ENCODE measurements around the gene BCL2.

The BCL2 gene

GRCh38 chr18:63224630-63225029 is 94.9 kb downstream of the BCL2 start:
- Histone ChIP-seq H3K4me3 (no peak overlapping the region), H3K36me3 (replicated peaks) (no peaks in the 10 kb centered on the region), H3K9me3 (no peaks in the 10 kb centered on the region), H3K4me1 (no peaks in the 10 kb centered on the region), H3K27me3 (ENCODE audit: low read depth) (no peaks in the 10 kb centered on the region; the same call in 1 of the 2 replicates)
- no peak for DNase-seq (ENCODE audit: low spot score in 2 of 2)
- in situ Hi-C loops (cut with MboI; ENCODE audit: low sequenced_read_pairs) = no loop called here

- Histone ChIP-seq H3K9me3 (no peaks in the 10 kb centered on the region), H3K36me3 (replicated peaks) (no peaks in the 10 kb centered on the region), H3K27me3 (ENCODE audit: low read depth) (no peaks in the 10 kb centered on the region; the same call in 1 of the 2 replicates), H3K4me1 (no peaks in the 10 kb centered on the region), H3K4me3 (no peak overlapping the region)
- in situ Hi-C loops (cut with MboI; ENCODE audit: low sequenced_read_pairs) = no loop called here
- DNase-seq (ENCODE audit: low spot score in 2 of 2) = no peak
These were observed 95.7 kb downstream of the BCL2 start for GRCh38 chr18:63223837-63224236.

DNA sequence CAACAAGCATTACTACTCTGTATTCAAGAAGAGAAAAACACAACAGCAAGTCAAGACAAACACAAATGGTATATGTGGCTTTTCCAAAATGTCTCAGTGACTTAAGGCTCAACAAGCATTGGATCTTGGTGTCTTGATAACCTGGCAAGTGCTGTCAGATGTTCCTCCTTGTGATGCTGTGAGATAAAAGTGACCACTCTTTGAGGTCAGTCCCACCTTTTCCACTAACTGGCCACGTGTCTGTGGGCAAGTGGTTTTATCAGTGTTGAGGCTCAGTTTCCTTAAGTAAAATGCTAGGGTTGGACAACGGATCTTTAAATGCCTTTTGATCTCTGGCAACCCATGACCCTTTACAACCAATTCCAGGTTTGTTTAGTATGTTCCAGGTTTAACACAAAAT is 98.7 kb downstream of the BCL2 start:
- H3K9me3 ChIP-seq = no peaks in the 10 kb centered on the region
- H3K27me3 ChIP-seq (ENCODE audit: low read depth) = no peaks in the 10 kb centered on the region; the same call in 1 of the 2 replicates
- in situ Hi-C loops (cut with MboI; ENCODE audit: low sequenced_read_pairs) = no loop called here
- no peaks in the 10 kb centered on the region for H3K36me3 ChIP-seq (replicated peaks)
- DNase-seq (ENCODE audit: low spot score in 2 of 2) = no peak
- no peaks in the 10 kb centered on the region for H3K4me1 ChIP-seq
- no peak overlapping the region for H3K4me3 ChIP-seq

- no peak overlapping the region for H3K4me3 ChIP-seq
- no peaks in the 10 kb centered on the region for H3K36me3 ChIP-seq (replicated peaks)
- H3K27me3 ChIP-seq (ENCODE audit: low read depth) = no peaks in the 10 kb centered on the region
- H3K4me1 ChIP-seq = no peaks in the 10 kb centered on the region
- H3K9me3 ChIP-seq = no peaks in the 10 kb centered on the region
- no peak for DNase-seq (ENCODE audit: low spot score in 2 of 2)
- in situ Hi-C loops (cut with MboI; ENCODE audit: low sequenced_read_pairs) = no loop called here
These were observed 101.1 kb downstream of the BCL2 start for GRCh38 chr18:63218472-63218871.

- H3K36me3 ChIP-seq (replicated peaks) = no peaks in the 10 kb centered on the region
- DNase-seq (ENCODE audit: low spot score in 2 of 2) = no peak
- in situ Hi-C loops (cut with MboI; ENCODE audit: low sequenced_read_pairs) = no loop called here
- H3K4me3 ChIP-seq = no peak overlapping the region
- no peaks in the 10 kb centered on the region for H3K4me1 ChIP-seq
- no peaks in the 10 kb centered on the region for H3K9me3 ChIP-seq
- no peaks in the 10 kb centered on the region for H3K27me3 ChIP-seq (ENCODE audit: low read depth)
These were observed 102.9 kb downstream of the BCL2 start for GRCh38 chr18:63216516-63217311.

- Histone ChIP-seq H3K4me3 (no peak overlapping the region), H3K27me3 (ENCODE audit: low read depth) (no peaks in the 10 kb centered on the region), H3K4me1 (no peaks in the 10 kb centered on the region), H3K36me3 (replicated peaks) (no peaks in the 10 kb centered on the region), H3K9me3 (no peaks in the 10 kb centered on the region)
- no peak for DNase-seq (ENCODE audit: low spot score in 2 of 2)
- in situ Hi-C loops (cut with MboI; ENCODE audit: low sequenced_read_pairs) = no loop called here
These were observed 105.5 kb downstream of the BCL2 start for GRCh38 chr18:63213936-63214671.

GRCh38 chr18:63213331-63213900 is 106.2 kb downstream of the BCL2 start:
- no peak for DNase-seq (ENCODE audit: low spot score in 2 of 2)
- H3K4me3 ChIP-seq = no peak overlapping the region
- in situ Hi-C loops (cut with MboI; ENCODE audit: low sequenced_read_pairs) = no loop called here
- H3K27me3 ChIP-seq (ENCODE audit: low read depth) = no peaks in the 10 kb centered on the region
- H3K9me3 ChIP-seq = no peaks in the 10 kb centered on the region
- H3K4me1 ChIP-seq = no peaks in the 10 kb centered on the region
- no peaks in the 10 kb centered on the region for H3K36me3 ChIP-seq (replicated peaks)

GRCh38 chr18:63210521-63210920 is 109.0 kb downstream of the BCL2 start:
- DNase-seq (ENCODE audit: low spot score in 2 of 2) = no peak
- Histone ChIP-seq H3K4me3 (no peak overlapping the region), H3K4me1 (no peaks in the 10 kb centered on the region), H3K9me3 (no peaks in the 10 kb centered on the region), H3K36me3 (replicated peaks) (no peaks in the 10 kb centered on the region), H3K27me3 (ENCODE audit: low read depth) (0 out of 2 replicates have a peak, but pooled peaks cover 3% of the 10 kb centered on the region)
- in situ Hi-C loops (cut with MboI; ENCODE audit: low sequenced_read_pairs) = no loop called here

- no peaks in the 10 kb centered on the region for H3K9me3 ChIP-seq
- H3K4me1 ChIP-seq = no peaks in the 10 kb centered on the region
These were observed 110.9 kb downstream of the BCL2 start for GRCh38 chr18:63208676-63209075.

DNA sequence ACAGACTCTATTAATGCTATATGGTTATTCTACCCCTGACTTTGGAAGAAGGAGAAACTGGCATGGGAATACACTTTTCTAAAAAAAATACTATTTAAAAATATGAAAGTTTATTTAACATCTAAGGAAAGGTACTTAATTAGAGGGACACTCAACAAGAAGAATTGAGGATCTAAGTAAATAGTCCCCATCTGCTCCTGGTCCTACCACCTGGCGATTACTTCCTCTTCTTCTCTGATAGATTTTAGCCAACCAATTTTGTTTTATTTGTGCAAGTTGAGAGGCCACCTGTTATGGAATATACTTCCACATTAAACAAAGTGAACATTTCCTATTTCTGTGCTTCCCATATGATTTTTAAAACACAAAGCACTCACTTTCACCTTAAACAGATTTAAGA is 111.7 kb downstream of the BCL2 start:
- H3K4me3 ChIP-seq = no peak overlapping the region
- H3K4me1 ChIP-seq = no peaks in the 10 kb centered on the region
- no peak for DNase-seq (ENCODE audit: low spot score in 2 of 2)
- no peaks in the 10 kb centered on the region for H3K9me3 ChIP-seq
- no peaks in the 10 kb centered on the region for H3K36me3 ChIP-seq (replicated peaks)
- in situ Hi-C loops (cut with MboI; ENCODE audit: low sequenced_read_pairs) = no loop called here
- 0 out of 2 replicates have a peak, but pooled peaks cover 3% of the 10 kb centered on the region for H3K27me3 ChIP-seq (ENCODE audit: low read depth)

More at GRCh38 chr18:63208676-63209075, 110.9 kb downstream of the BCL2 start:
- DNase-seq (ENCODE audit: low spot score in 2 of 2) = no peak
- Histone ChIP-seq H3K36me3 (replicated peaks) (no peaks in the 10 kb centered on the region), H3K4me3 (no peak overlapping the region), H3K27me3 (ENCODE audit: low read depth) (0 out of 2 replicates have a peak, but pooled peaks cover 3% of the 10 kb centered on the region)
- in situ Hi-C loops (cut with MboI; ENCODE audit: low sequenced_read_pairs) = no loop called here

- Histone ChIP-seq H3K9me3 (no peaks in the 10 kb centered on the region), H3K36me3 (replicated peaks) (no peaks in the 10 kb centered on the region), H3K27me3 (ENCODE audit: low read depth) (0 out of 2 replicates have a peak, but pooled peaks cover 3% of the 10 kb centered on the region), H3K4me1 (no peaks in the 10 kb centered on the region), H3K4me3 (no peak overlapping the region)
- in situ Hi-C loops (cut with MboI; ENCODE audit: low sequenced_read_pairs) = no loop called here
- no peak for DNase-seq (ENCODE audit: low spot score in 2 of 2)
These were observed 112.3 kb downstream of the BCL2 start for GRCh38 chr18:63207143-63207790.

GRCh38 chr18:63206433-63207142 is 113.0 kb downstream of the BCL2 start:
- DNase-seq (ENCODE audit: low spot score in 2 of 2) = no peak
- Histone ChIP-seq H3K4me3 (no peak overlapping the region), H3K27me3 (ENCODE audit: low read depth) (0 out of 2 replicates have a peak, but pooled peaks cover 3% of the 10 kb centered on the region), H3K9me3 (no peaks in the 10 kb centered on the region), H3K4me1 (no peaks in the 10 kb centered on the region), H3K36me3 (replicated peaks) (no peaks in the 10 kb centered on the region)
- in situ Hi-C loops (cut with MboI; ENCODE audit: low sequenced_read_pairs) = no loop called here

DNA sequence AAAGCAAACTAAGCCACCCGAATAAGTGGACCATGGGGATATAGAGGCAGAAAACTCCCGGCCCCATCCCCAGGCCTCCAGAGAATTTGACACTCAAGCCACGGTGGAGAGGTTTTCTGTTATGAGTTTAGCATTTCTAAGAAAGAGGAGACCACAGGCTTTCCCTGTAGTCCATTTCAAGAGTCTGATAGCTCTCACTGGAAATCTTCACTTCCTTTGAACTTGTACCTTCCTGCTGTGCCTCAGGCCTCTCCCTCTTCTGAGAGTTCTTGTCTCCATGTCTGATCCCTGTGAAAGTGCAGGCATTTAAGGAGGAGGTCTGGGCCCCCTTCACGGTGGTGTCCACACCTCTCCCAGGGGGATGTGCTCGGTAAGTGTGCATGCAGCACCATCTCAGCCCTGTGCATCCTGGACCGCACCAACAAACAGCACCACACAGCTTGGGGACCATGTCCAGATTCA is 113.7 kb downstream of the BCL2 start:
- in situ Hi-C loops (cut with MboI; ENCODE audit: low sequenced_read_pairs) = no loop called here
- Histone ChIP-seq H3K4me3 (no peak overlapping the region), H3K27me3 (ENCODE audit: low read depth) (0 out of 2 replicates have a peak, but pooled peaks cover 3% of the 10 kb centered on the region), H3K4me1 (no peaks in the 10 kb centered on the region), H3K9me3 (no peaks in the 10 kb centered on the region), H3K36me3 (replicated peaks) (no peaks in the 10 kb centered on the region)
- DNase-seq (ENCODE audit: low spot score in 2 of 2) = no peak
